PFSK-1 (cell line): ENCODE data around the gene DRICH1.

Experiments
- POLR2AphosphoS5 ChIP-seq: IDR thresholded peaks from 2 replicates; pipeline ENCODE4 v1.6.1; 2012; ENCODE audit warnings: low read depth, mild to moderate bottlenecking, control low read depth, low read length, moderate library complexity
- REST ChIP-seq, 2 experiments: IDR thresholded peaks; 2 replicates each; pipeline versions ENCODE4 v1.6.1 to v1.8.0; 2011 to 2012; ENCODE audit warnings: low read depth in 2 of 2, low read length in 2 of 2, control low read depth in 1 of 2, inconsistent platforms in 1 of 2, mild to moderate bottlenecking in 1 of 2, moderate library complexity in 1 of 2; ENCODE audit not compliant: insufficient read depth in 1 of 2
- SIN3A ChIP-seq: IDR thresholded peaks from 2 replicates; pipeline ENCODE4 v1.6.1; 2012; ENCODE audit warnings: mild to moderate bottlenecking, low read length, moderate library complexity, borderline replicate concordance; ENCODE audit not compliant: insufficient read depth
- TAF1 ChIP-seq: IDR thresholded peaks from 2 replicates; pipeline ENCODE4 v1.6.1; 2012; ENCODE audit warnings: low read length, control low read depth, borderline replicate concordance; ENCODE audit not compliant: insufficient read depth

GRCh38 chr22:23673826-23674690, 41.9 kb upstream of the DRICH1 start:
- TF ChIP-seq REST (IDR thresholded peaks at IDR 0.05; ENCODE audit: insufficient read depth in 1 of 2, low read depth in 2 of 2, low read length in 2 of 2) (no peak), TAF1 (no peak), POLR2AphosphoS5 (no peak), SIN3A (no peak)
